ENCODE results near the gene IER5L.
A peak's percentile ranks its signal among the peaks of the same experiment; 100 is the strongest.

The IER5L gene

GRCh38 chr9:129177791-129178567 lies at the start of gene IER5L:
Gene IER5L (minus strand): TSS chr9:129178261. CDS start chr9:129178052, 209 bp downstream.
- DNase-seq (ENCODE audit: low read depth in 2 of 2) = peak; percentile 85 to 89

- no peak for DNase-seq (ENCODE audit: low read depth in 2 of 2)
Observed at GRCh38 chr9:129227843-129228189, 49.8 kb upstream of the IER5L start.

GRCh38 chr9:129225815-129226214 lies 47.8 kb upstream of the IER5L start:
- peak; percentile 34 to 52 for DNase-seq (ENCODE audit: low read depth in 2 of 2)

- no peak for DNase-seq (ENCODE audit: low read depth in 2 of 2)
Observed at GRCh38 chr9:129225490-129225778, 47.4 kb upstream of the IER5L start.

GRCh38 chr9:129224618-129225489 lies 46.8 kb upstream of the IER5L start:
- DNase-seq (ENCODE audit: low read depth in 2 of 2) = no peak

- DNase-seq (ENCODE audit: low read depth in 2 of 2) = no peak
Observed at GRCh38 chr9:129223551-129224208, 45.6 kb upstream of the IER5L start.

- no peak for DNase-seq (ENCODE audit: low read depth in 2 of 2)
Observed at GRCh38 chr9:129222819-129223218, 44.8 kb upstream of the IER5L start.

GRCh38 chr9:129221979-129222635 lies 44.0 kb upstream of the IER5L start:
- DNase-seq (ENCODE audit: low read depth in 2 of 2) = no peak

- DNase-seq (ENCODE audit: low read depth in 2 of 2) = no peak
Observed at GRCh38 chr9:129221233-129221632, 43.2 kb upstream of the IER5L start.

- DNase-seq (ENCODE audit: low read depth in 2 of 2) = no peak
Observed at GRCh38 chr9:129220771-129221170, 42.7 kb upstream of the IER5L start.

GRCh38 chr9:129218918-129219317 lies 40.9 kb upstream of the IER5L start:
- DNase-seq (ENCODE audit: low read depth in 2 of 2) = no peak

- no peak for DNase-seq (ENCODE audit: low read depth in 2 of 2)
Observed at GRCh38 chr9:129218272-129218625, 40.2 kb upstream of the IER5L start.

GRCh38 chr9:129213551-129213950 lies 35.5 kb upstream of the IER5L start:
- DNase-seq (ENCODE audit: low read depth in 2 of 2) = no peak

- DNase-seq (ENCODE audit: low read depth in 2 of 2) = no peak
Observed at GRCh38 chr9:129211686-129212085, 33.6 kb upstream of the IER5L start.

- no peak for DNase-seq (ENCODE audit: low read depth in 2 of 2)
Observed at GRCh38 chr9:129210125-129210524, 32.1 kb upstream of the IER5L start.

GRCh38 chr9:129209580-129209979 lies 31.5 kb upstream of the IER5L start:
- DNase-seq (ENCODE audit: low read depth in 2 of 2) = no peak

- no peak for DNase-seq (ENCODE audit: low read depth in 2 of 2)
Observed at GRCh38 chr9:129209109-129209508, 31.0 kb upstream of the IER5L start.

- peak; percentile 52 to 55 for DNase-seq (ENCODE audit: low read depth in 2 of 2)
Observed at GRCh38 chr9:129208207-129209032, 30.4 kb upstream of the IER5L start.

- no peak for DNase-seq (ENCODE audit: low read depth in 2 of 2)
Observed at GRCh38 chr9:129206905-129207304, 28.8 kb upstream of the IER5L start.

- no peak for DNase-seq (ENCODE audit: low read depth in 2 of 2)
Observed at GRCh38 chr9:129206401-129206800, 28.3 kb upstream of the IER5L start.

GRCh38 chr9:129204840-129205239 lies 26.8 kb upstream of the IER5L start:
- DNase-seq (ENCODE audit: low read depth in 2 of 2) = no peak
